HepG2 (cell line): ENCODE data around the gene ERF. TPM values are rescaled to one million over a fixed set of nuclear protein-coding genes. Genes with fewer than 3 reads are reported as not detected.

Experiments
- ATF7 ChIP-seq, 2 experiments: fragments of 450-650 bp in 1 of 2; sonication (generic) in 1 of 2; formaldehyde crosslinking in 1 of 2; IDR thresholded peaks; 2 replicates each; pipeline versions ENCODE4 v1.4.0 to v1.6.1; 2016 to 2020; ENCODE audit warnings: antibody characterized with exemption in 1 of 2, mild to moderate bottlenecking in 1 of 2, missing genetic modification reagents in 1 of 2
- CBFB ChIP-seq: sonication (generic); formaldehyde crosslinking; IDR thresholded peaks from 2 replicates; pipeline ENCODE4 v1.4.0; 2020; ENCODE audit warnings: missing genetic modification reagents
- CCDC6 ChIP-seq: sonication (generic); formaldehyde crosslinking; IDR thresholded peaks from 2 replicates; pipeline ENCODE4 v1.8.1; 2022; ENCODE audit warnings: mild to moderate bottlenecking, missing genetic modification reagents, moderate library complexity
- CHD2 ChIP-seq: IDR thresholded peaks from 2 replicates; pipeline ENCODE4 v1.6.1; 2011; ENCODE audit warnings: low read depth, low read length, improper control_type of control experiment
- HIVEP1 ChIP-seq: sonication (generic); formaldehyde crosslinking; IDR thresholded peaks from 2 replicates; pipeline ENCODE4 v1.4.0; 2020; ENCODE audit warnings: mild to moderate bottlenecking, missing genetic modification reagents
- HMG20B ChIP-seq: conservative IDR thresholded peaks from 2 replicates; pipeline ENCODE4 v1.6.1; 2016; ENCODE audit warnings: missing genetic modification reagents, missing compliant biosample characterization
- JARID2 ChIP-seq: sonication (generic); formaldehyde crosslinking; IDR thresholded peaks from 2 replicates; pipeline ENCODE4 v1.8.1; 2023; ENCODE audit warnings: missing genetic modification reagents, inconsistent platforms; ENCODE audit not compliant: insufficient replicate concordance
- KLF13 ChIP-seq: sonication (generic); formaldehyde crosslinking; IDR thresholded peaks from 2 replicates; pipeline ENCODE4 v1.4.0; 2020; ENCODE audit warnings: mild to moderate bottlenecking, missing genetic modification reagents
- KMT2A ChIP-seq: sonication (generic); formaldehyde crosslinking; IDR thresholded peaks from 2 replicates; pipeline ENCODE4 v1.4.0; 2020; ENCODE audit warnings: missing genetic modification reagents
- MED1 ChIP-seq: sonication (generic); formaldehyde crosslinking; IDR thresholded peaks from 2 replicates; pipeline ENCODE4 v1.4.0; 2020; ENCODE audit warnings: missing genetic modification reagents
- MIER2 ChIP-seq: IDR thresholded peaks from 2 replicates; pipeline ENCODE4 v1.6.1; 2016; ENCODE audit warnings: missing biosample characterization, missing genetic modification reagents
- TCF12 ChIP-seq, 2 experiments: fragments of 450-650 bp in 1 of 2; sonication (generic) in 1 of 2; formaldehyde crosslinking in 1 of 2; IDR thresholded peaks; 2 replicates each; pipeline versions ENCODE4 v1.6.1 to v1.8.0; 2017 to 2022; ENCODE audit warnings: antibody characterized with exemption in 1 of 2, mild to moderate bottlenecking in 1 of 2, missing genetic modification reagents in 1 of 2, moderate library complexity in 1 of 2
- ZBTB1 ChIP-seq: sonication (generic); formaldehyde crosslinking; IDR thresholded peaks from 2 replicates; pipeline ENCODE4 v1.4.0; 2020; ENCODE audit warnings: missing genetic modification reagents, borderline replicate concordance
- ZBTB7A ChIP-seq: sonication (generic); formaldehyde crosslinking; IDR thresholded peaks from 2 replicates; pipeline ENCODE4 v1.8.0; 2022; ENCODE audit warnings: mild to moderate bottlenecking, missing genetic modification reagents
- ZFP90 ChIP-seq: sonication (generic); formaldehyde crosslinking; IDR thresholded peaks from 2 replicates; pipeline ENCODE4 v1.8.0; 2022; ENCODE audit warnings: missing genetic modification reagents, mild to moderate bottlenecking, inconsistent platforms, borderline replicate concordance
- ZNF605 ChIP-seq: sonication (generic); formaldehyde crosslinking; IDR thresholded peaks from 2 replicates; pipeline ENCODE4 v1.8.0; 2022; ENCODE audit warnings: mild to moderate bottlenecking, missing genetic modification reagents
- ZNF615 ChIP-seq: sonication (generic); formaldehyde crosslinking; IDR thresholded peaks from 2 replicates; pipeline ENCODE4 v1.5.0; 2020; ENCODE audit warnings: mild to moderate bottlenecking, missing genetic modification reagents, borderline replicate concordance
- ZNF792 ChIP-seq: IDR thresholded peaks from 2 replicates; pipeline ENCODE4 v1.6.1; 2016
- polyA plus RNA-seq, 8 experiments: library from polyadenylated mRNA; depleted of rRNA in 3 of 8; stranded (reverse) in 7 of 8; unstranded in 1 of 8; fragments of >200 nt; fragmentation: Illumina TruSeq in 4 of 8; extraction: Trizol in 4 of 8; gene quantifications; 2 replicates each; pipeline versions ENCODE4 v1.2.1 to v1.2.3, GENCODE V29; 2011 to 2016; ENCODE audit warnings: low read depth in 4 of 8, missing spikeins in 1 of 8, mixed read lengths in 1 of 8; ENCODE audit not compliant: insufficient read depth in 1 of 8
- total RNA-seq, 5 experiments: library from RNA; depleted of rRNA; stranded (reverse); fragments of >200 nt; fragmentation: Illumina TruSeq; extraction: Trizol; gene quantifications; 2 replicates each; pipeline ENCODE4 v1.2.3, GENCODE V29; 2016; ENCODE audit warnings: low read depth in 1 of 5
- TF ChIP-seq, protein P1 (sequence below): sonication (generic); formaldehyde crosslinking; IDR thresholded peaks from 2 replicates; pipeline ENCODE4 v1.9.0; 2022; ENCODE audit warnings: missing genetic modification reagents, mild to moderate bottlenecking, borderline replicate concordance
- TF ChIP-seq, protein P2 (sequence below): sonication (generic); formaldehyde crosslinking; IDR thresholded peaks from 2 replicates; pipeline ENCODE4 v1.4.0; 2020; ENCODE audit warnings: missing genetic modification reagents
- TF ChIP-seq, protein P3 (sequence below), 2 experiments: sonication (generic) in 1 of 2; formaldehyde crosslinking in 1 of 2; IDR thresholded peaks; 2 replicates each; pipeline versions ENCODE4 v1.5.1 to v1.6.1; 2011 to 2020; ENCODE audit warnings: borderline replicate concordance in 1 of 2, low read depth in 1 of 2, low read length in 1 of 2, mild to moderate bottlenecking in 1 of 2, missing genetic modification reagents in 1 of 2, moderate library complexity in 1 of 2

Gene ERF
- total and polyA plus RNA-seq, 2 of the 13 experiments (the other 11 are each of a cell fraction or from before 2014, with no cell fraction given), result 67.1 to 69.9 TPM

DNA sequence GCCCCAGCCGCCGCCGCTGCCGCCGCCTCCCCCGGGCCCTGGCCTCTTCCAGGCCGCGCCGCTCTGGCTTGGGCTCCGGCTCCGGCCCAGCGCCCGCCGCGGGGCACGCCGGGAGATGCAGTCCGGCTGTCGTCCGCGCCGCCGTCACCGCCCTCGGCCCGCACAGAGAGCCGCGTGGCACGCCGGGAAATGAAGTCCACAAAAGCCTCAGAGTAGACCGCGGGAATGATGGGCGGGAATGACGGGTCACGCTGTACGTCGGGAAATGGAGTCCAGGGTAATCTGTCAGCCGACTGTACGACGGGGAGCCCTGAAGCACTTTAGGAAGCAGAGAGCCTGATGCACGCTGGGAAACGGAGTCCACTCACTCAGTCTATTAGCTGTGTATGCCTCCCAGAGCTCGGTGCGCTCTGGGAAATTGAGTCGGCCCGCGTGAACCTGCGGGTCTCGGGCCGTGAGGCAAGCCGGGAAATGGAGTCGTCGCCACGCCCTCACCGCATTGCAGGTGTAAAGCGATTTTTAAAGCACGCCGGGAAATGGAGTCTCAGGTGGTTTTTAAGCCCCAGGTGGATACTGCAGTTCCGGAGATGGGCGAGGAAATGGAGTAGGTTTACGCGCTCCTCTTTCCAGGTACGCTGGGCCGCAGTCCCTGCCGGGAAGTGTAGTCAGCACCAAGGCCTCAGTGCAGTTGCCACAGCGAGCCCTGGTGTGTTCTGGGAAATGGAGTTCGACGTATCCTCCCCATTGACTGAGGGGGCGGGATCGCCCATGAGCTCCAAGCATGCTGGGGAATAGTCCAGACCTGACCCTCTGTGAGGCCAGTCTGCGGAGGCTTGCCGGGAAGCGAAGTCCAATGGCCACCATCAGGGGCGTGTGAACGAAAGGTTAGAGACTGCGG is 12.2 kb downstream of the ERF start, which contains the start of gene GSK3A (continued):
- no peak for TF ChIP-seq HMG20B (CRISPR knock-in tag)
- no peak; the same call in 1 of the 2 replicates for TF ChIP-seq ZFP90 (CRISPR knock-in tag)
- no peak for TF ChIP-seq ZNF615 (CRISPR knock-in tag)
- 0 out of 2 replicates have a peak, but pooled peaks have one; percentile 28 for TF ChIP-seq KMT2A
- TF ChIP-seq MIER2 (CRISPR knock-in tag), result 0 out of 2 replicates have a peak, but pooled peaks have one; percentile 42
- TF ChIP-seq ZBTB1 (CRISPR knock-in tag), result no peak
- peak; percentile 20; the same call in 1 of the 2 replicates for TF ChIP-seq ZNF605
- TF ChIP-seq HIVEP1 (CRISPR knock-in tag), result no peak
- TF ChIP-seq, protein P1, sequence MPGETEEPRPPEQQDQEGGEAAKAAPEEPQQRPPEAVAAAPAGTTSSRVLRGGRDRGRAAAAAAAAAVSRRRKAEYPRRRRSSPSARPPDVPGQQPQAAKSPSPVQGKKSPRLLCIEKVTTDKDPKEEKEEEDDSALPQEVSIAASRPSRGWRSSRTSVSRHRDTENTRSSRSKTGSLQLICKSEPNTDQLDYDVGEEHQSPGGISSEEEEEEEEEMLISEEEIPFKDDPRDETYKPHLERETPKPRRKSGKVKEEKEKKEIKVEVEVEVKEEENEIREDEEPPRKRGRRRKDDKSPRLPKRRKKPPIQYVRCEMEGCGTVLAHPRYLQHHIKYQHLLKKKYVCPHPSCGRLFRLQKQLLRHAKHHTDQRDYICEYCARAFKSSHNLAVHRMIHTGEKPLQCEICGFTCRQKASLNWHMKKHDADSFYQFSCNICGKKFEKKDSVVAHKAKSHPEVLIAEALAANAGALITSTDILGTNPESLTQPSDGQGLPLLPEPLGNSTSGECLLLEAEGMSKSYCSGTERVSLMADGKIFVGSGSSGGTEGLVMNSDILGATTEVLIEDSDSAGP (CRISPR knock-in tag), result peak; percentile 83; the same call in 1 of the 2 replicates
- no peak for TF ChIP-seq CCDC6 (CRISPR knock-in tag)
- TF ChIP-seq KLF13, result no peak
- TF ChIP-seq, protein P2, sequence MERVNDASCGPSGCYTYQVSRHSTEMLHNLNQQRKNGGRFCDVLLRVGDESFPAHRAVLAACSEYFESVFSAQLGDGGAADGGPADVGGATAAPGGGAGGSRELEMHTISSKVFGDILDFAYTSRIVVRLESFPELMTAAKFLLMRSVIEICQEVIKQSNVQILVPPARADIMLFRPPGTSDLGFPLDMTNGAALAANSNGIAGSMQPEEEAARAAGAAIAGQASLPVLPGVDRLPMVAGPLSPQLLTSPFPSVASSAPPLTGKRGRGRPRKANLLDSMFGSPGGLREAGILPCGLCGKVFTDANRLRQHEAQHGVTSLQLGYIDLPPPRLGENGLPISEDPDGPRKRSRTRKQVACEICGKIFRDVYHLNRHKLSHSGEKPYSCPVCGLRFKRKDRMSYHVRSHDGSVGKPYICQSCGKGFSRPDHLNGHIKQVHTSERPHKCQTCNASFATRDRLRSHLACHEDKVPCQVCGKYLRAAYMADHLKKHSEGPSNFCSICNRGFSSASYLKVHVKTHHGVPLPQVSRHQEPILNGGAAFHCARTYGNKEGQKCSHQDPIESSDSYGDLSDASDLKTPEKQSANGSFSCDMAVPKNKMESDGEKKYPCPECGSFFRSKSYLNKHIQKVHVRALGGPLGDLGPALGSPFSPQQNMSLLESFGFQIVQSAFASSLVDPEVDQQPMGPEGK (CRISPR knock-in tag), result peak; percentile 71
- peak; percentile 83 for TF ChIP-seq CHD2
- TF ChIP-seq ZNF792 (CRISPR knock-in tag), result no peak
- peak; percentile 67; the same call in 1 of the 2 replicates for TF ChIP-seq MED1 (CRISPR knock-in tag)
- peak; percentile 41; the same call in 1 of the 2 replicates for TF ChIP-seq CBFB (CRISPR knock-in tag)
- TF ChIP-seq TCF12 (IDR thresholded peaks at IDR 0.05), result no peak
- no peak for TF ChIP-seq TCF12 (CRISPR knock-in tag; IDR thresholded peaks at IDR 0.05)
- no peak for TF ChIP-seq ATF7 (IDR thresholded peaks at IDR 0.05)
- TF ChIP-seq ATF7 (CRISPR knock-in tag; IDR thresholded peaks at IDR 0.05), result peak; percentile 2; the same call in 1 of the 2 replicates
- TF ChIP-seq JARID2 (CRISPR knock-in tag), result no peak
- TF ChIP-seq, protein P3, sequence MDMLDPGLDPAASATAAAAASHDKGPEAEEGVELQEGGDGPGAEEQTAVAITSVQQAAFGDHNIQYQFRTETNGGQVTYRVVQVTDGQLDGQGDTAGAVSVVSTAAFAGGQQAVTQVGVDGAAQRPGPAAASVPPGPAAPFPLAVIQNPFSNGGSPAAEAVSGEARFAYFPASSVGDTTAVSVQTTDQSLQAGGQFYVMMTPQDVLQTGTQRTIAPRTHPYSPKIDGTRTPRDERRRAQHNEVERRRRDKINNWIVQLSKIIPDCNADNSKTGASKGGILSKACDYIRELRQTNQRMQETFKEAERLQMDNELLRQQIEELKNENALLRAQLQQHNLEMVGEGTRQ (IDR thresholded peaks at IDR 0.05; ENCODE audit: low read depth, low read length), result no peak; the same call in 1 of the 2 replicates
- TF ChIP-seq, protein P3 (CRISPR knock-in tag; IDR thresholded peaks at IDR 0.05; ENCODE audit: borderline replicate concordance), result no peak; the same call in 1 of the 2 replicates
- TF ChIP-seq ZBTB7A (CRISPR knock-in tag), result peak; percentile 32; the same call in 1 of the 2 replicates
